ENCODE results near the gene LBX2.

LBX2 gene

DNA sequence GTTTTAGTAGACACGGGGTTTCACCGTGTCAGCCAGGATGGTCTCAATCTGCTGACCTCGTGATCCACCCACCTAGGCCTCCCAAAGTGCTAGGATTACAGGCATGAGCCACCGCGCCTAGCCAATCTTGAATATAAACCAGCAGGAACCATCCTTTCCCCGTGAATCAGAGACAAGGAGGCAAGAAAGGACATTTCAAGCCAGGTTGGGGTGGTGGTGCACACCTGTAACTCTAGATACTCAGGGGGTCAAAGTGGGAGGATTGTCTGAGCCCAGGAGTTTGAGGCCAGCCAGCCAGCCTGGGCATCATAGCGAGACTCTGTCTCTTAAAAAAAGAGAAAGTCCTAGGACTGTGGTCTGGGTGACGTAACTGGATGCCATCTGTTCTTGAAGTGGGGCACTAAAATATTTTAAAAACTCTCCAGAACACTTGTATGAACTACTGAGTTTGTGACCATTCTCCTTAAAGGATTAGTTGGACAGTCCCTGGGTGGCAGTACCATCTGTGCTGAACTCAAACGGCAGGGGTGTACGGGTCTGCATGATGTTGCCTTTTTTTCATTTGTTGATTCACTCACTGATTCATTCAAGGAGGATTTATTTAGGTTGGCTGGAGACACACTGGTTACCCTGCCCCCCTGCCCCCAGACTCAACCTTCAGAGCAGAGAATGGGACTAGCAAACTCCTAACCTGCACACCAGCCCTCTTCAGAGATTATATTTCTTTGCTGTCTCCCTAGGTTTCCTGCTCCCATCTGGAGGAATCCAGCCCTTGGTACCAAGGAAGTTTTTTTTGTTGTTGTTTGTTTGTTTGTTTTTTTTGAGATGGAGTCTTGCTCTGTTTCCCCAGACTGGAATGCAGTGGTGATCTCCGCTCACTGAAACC is 11.9 kb upstream of the LBX2 start:
- Histone ChIP-seq H3K36me3 (ENCODE audit: insufficient read depth, low read length) (no peaks in the 10 kb centered on the region), H3K27me3 (ENCODE audit: control insufficient read depth, insufficient read depth, low read length) (peaks cover 48% of the 10 kb centered on the region), H3K4me2 (ENCODE audit: low read length) (peak overlapping the region; percentile 25), H3K4me1 (ENCODE audit: control insufficient read depth, insufficient read depth, low read length) (peaks cover 24% of the 10 kb centered on the region), H3K4me3 (ENCODE audit: low read length) (no peak overlapping the region), H3K9ac (ENCODE audit: low read depth, low read length) (no peak overlapping the region), H3K9me3 (replicated peaks; ENCODE audit: low read length) (peaks cover under 1% of the 10 kb centered on the region)

DNA sequence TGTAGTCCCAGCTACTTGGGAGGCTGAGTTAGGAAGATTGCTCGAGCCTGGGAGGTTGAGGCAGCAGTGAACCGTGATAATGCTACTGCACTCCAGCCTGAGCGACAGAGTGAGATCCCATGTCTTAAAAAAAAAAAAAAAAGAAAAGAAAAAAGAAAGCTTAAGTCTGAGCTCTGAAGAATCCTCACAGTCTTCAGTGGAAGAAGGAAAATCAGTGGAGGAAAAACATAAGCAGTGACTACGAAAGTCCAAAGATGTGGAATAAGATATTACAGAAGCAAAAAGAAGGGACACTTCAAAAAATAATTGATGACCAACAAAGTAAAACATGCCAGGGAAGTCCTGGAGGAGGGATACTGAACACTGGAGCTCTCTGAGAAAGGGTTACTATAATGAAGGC is 10.9 kb upstream of the LBX2 start:
- peaks cover 9% of the 10 kb centered on the region for H3K36me3 ChIP-seq (ENCODE audit: insufficient read depth, low read length)
- peaks cover 38% of the 10 kb centered on the region for H3K27me3 ChIP-seq (ENCODE audit: control insufficient read depth, insufficient read depth, low read length)
- no peak overlapping the region for H3K4me3 ChIP-seq (ENCODE audit: low read length)
- no peak overlapping the region for H3K4me2 ChIP-seq (ENCODE audit: low read length)
- no peak overlapping the region for H3K9ac ChIP-seq (ENCODE audit: low read depth, low read length)
- no peaks in the 10 kb centered on the region for H3K9me3 ChIP-seq (replicated peaks; ENCODE audit: low read length)
- peaks cover 32% of the 10 kb centered on the region for H3K4me1 ChIP-seq (ENCODE audit: control insufficient read depth, insufficient read depth, low read length)

DNA sequence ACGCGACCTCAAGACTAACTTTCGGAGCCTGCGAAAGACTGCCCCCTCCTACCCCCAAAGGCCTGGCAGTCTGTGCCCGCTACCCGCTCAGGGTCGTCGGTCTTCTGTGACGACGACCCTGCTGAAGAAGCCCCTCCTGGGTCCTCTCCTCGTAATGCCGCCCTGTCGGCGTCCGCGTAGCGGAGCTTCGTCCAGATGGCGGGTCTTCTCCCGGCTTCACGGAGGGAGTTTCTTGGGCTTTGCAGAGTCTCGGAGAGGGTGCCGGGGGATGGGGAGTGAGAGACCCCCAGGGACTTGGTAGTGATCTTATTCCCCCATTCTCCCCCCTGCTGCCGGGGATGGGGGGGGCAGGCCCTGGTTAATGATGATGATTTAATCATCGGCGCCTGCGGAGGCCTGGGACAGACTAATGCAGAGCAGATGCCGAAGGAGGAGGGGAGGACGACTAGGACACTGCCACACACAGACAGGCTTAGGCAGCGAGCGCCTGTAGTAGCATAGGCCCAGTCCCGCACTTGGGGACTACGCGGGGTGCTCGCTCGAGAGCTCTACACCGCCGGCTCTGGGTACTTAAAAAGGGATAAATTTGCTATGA is 8.6 kb upstream of the LBX2 start:
- Histone ChIP-seq H3K27me3 (ENCODE audit: control insufficient read depth, insufficient read depth, low read length) (peaks cover 15% of the 10 kb centered on the region), H3K9me3 (replicated peaks; ENCODE audit: low read length) (no peaks in the 10 kb centered on the region), H3K4me3 (ENCODE audit: low read length) (peak overlapping the region; percentile 98), H3K4me1 (ENCODE audit: control insufficient read depth, insufficient read depth, low read length) (peaks cover 46% of the 10 kb centered on the region), H3K4me2 (ENCODE audit: low read length) (peak overlapping the region; percentile 97), H3K9ac (ENCODE audit: low read depth, low read length) (peak overlapping the region; percentile 99), H3K36me3 (ENCODE audit: insufficient read depth, low read length) (peaks cover 17% of the 10 kb centered on the region)

DNA sequence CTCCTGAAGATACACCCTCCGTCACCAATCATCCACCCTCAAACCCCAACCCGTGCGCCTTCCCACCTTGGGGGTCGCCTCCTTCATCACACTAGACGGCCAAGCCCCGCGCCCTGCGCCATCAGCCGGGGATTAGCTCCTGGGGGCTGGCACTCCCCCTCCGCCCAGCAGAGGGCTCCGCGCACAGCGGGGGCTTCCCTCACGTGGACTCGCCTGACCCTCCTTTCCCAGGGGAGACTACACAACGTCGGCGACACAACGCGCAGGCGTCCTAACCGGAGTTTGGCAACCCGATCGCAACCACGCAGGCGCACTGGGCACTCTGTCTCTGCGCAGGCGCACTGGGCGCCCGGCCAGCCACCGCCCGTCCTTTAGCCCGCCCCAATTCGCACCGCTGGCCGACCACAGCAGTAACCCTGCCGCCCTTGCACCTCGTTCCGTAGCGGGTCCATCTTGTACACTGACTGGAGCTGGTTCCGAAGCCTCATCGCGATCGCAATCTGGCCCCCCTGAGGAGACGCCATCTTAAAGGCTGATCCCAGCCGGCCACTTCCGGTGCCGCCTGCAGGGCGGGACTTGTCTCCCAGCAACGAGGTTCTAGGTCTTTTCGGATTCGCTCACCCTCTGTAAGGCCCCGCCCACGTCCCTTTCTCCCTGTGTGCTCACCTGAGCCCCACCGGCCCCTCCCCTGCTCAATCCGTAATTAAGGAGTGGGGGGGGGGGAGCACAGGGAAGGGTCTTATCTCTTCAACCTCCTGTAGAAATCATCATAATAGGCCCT is 7.9 kb upstream of the LBX2 start, which contains the start of gene PCGF1:
Gene PCGF1, minus strand, starts transcription at position 551 of the 781 bp plus-strand sequence. Its CDS starts 27 bp downstream, at position 524.
- peak within 1 kb of the TSS; percentile 98 for H3K4me3 ChIP-seq (ENCODE audit: low read length)
- H3K36me3 ChIP-seq (ENCODE audit: insufficient read depth, low read length) = peaks cover 17% of the 10 kb centered on the region
- peaks cover 53% of the 10 kb centered on the region for H3K4me1 ChIP-seq (ENCODE audit: control insufficient read depth, insufficient read depth, low read length)
- no peaks in the 10 kb centered on the region for H3K9me3 ChIP-seq (replicated peaks; ENCODE audit: low read length)
- peak within 1 kb of the TSS; percentile 97 for H3K4me2 ChIP-seq (ENCODE audit: low read length)
- H3K9ac ChIP-seq (ENCODE audit: low read depth, low read length) = peak within 1 kb of the TSS; percentile 99
- H3K27me3 ChIP-seq (ENCODE audit: control insufficient read depth, insufficient read depth, low read length) = peaks cover 10% of the 10 kb centered on the region

- H3K4me3 ChIP-seq (ENCODE audit: low read length) = peak overlapping the region; percentile 98
- H3K4me2 ChIP-seq (ENCODE audit: low read length) = peak overlapping the region; percentile 75
- H3K27me3 ChIP-seq (ENCODE audit: control insufficient read depth, insufficient read depth, low read length) = peaks cover 17% of the 10 kb centered on the region
- peaks cover 17% of the 10 kb centered on the region for H3K36me3 ChIP-seq (ENCODE audit: insufficient read depth, low read length)
- peaks cover 47% of the 10 kb centered on the region for H3K4me1 ChIP-seq (ENCODE audit: control insufficient read depth, insufficient read depth, low read length)
- no peaks in the 10 kb centered on the region for H3K9me3 ChIP-seq (replicated peaks; ENCODE audit: low read length)
- no peak overlapping the region for H3K9ac ChIP-seq (ENCODE audit: low read depth, low read length)
These were observed 6.2 kb upstream of the LBX2 start for GRCh38 chr2:74505448-74506246.

DNA sequence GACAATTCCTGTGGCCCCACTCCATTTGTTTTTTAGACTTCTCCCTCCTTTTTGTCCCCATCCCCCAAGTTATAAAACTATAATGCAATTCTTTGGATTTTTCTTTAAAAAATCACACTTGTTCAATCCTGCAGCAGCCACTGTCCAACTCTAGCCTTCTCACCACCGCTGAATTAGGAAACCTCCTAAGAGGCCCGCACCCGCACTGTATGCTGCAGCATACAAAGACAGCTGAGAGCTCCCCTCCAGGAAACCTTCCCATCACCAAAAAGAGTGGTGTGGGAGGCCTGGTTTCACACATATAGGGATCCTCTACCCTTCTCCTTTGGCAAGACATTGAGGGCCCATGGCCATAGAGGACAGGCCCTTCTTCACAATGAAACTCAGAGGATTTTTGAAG is 5.2 kb upstream of the LBX2 start:
- H3K4me2 ChIP-seq (ENCODE audit: low read length) = peak overlapping the region; percentile 29
- H3K9ac ChIP-seq (ENCODE audit: low read depth, low read length) = no peak overlapping the region
- H3K27me3 ChIP-seq (ENCODE audit: control insufficient read depth, insufficient read depth, low read length) = peaks cover 19% of the 10 kb centered on the region
- no peaks in the 10 kb centered on the region for H3K9me3 ChIP-seq (replicated peaks; ENCODE audit: low read length)
- H3K4me1 ChIP-seq (ENCODE audit: control insufficient read depth, insufficient read depth, low read length) = peaks cover 48% of the 10 kb centered on the region
- peaks cover 17% of the 10 kb centered on the region for H3K36me3 ChIP-seq (ENCODE audit: insufficient read depth, low read length)
- no peak overlapping the region for H3K4me3 ChIP-seq (ENCODE audit: low read length)

GRCh38 chr2:74503506-74504475 is 4.4 kb upstream of the LBX2 start:
- peaks cover 17% of the 10 kb centered on the region for H3K36me3 ChIP-seq (ENCODE audit: insufficient read depth, low read length)
- peak overlapping the region; percentile 85 for H3K9ac ChIP-seq (ENCODE audit: low read depth, low read length)
- H3K27me3 ChIP-seq (ENCODE audit: control insufficient read depth, insufficient read depth, low read length) = peaks cover 24% of the 10 kb centered on the region
- peak overlapping the region; percentile 77 for H3K4me3 ChIP-seq (ENCODE audit: low read length)
- H3K9me3 ChIP-seq (replicated peaks; ENCODE audit: low read length) = no peaks in the 10 kb centered on the region
- peaks cover 56% of the 10 kb centered on the region for H3K4me1 ChIP-seq (ENCODE audit: control insufficient read depth, insufficient read depth, low read length)
- H3K4me2 ChIP-seq (ENCODE audit: low read length) = peak overlapping the region; percentile 97

DNA sequence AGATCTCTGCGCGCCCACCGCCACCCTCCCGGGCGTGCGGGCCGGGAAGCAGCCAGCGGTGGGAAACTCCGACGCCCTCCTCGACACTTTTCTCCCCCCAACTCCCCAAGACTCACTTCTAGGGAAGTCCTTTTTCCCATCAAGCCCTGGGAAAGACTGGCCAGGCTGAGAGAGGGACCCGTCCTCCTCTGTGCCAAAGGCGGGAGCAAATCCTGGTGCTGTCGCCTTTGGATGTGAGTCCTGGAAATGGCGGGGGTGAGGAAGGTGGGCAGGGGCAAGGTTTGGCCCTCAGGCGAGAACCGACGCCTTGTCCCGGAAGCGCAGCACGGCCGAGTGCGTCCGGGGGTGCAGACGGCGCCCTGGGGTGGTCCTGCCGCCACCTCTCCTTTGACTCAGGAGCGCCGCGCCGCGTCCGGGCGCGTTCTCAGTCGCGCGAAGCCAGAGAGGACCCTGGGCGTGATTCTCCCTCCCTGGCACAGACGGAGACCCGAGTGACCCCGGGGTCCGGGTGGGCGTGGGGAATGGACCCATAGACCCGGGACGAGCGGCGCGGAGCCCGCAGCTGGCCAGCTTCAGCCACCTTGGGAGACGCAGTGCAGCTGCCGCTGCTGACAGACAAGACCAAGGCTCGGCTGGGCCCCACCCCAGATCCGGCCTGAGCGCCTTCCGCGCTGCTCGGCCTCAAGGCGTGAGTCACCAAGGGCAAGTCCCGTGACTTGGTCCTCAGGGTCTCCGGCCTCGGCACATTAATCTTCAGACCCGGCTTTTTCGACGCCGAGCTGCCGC is 3.5 kb upstream of the LBX2 start:
- Histone ChIP-seq H3K36me3 (ENCODE audit: insufficient read depth, low read length) (peaks cover 17% of the 10 kb centered on the region), H3K9ac (ENCODE audit: low read depth, low read length) (peak overlapping the region; percentile 85), H3K27me3 (ENCODE audit: control insufficient read depth, insufficient read depth, low read length) (peaks cover 31% of the 10 kb centered on the region)

DNA sequence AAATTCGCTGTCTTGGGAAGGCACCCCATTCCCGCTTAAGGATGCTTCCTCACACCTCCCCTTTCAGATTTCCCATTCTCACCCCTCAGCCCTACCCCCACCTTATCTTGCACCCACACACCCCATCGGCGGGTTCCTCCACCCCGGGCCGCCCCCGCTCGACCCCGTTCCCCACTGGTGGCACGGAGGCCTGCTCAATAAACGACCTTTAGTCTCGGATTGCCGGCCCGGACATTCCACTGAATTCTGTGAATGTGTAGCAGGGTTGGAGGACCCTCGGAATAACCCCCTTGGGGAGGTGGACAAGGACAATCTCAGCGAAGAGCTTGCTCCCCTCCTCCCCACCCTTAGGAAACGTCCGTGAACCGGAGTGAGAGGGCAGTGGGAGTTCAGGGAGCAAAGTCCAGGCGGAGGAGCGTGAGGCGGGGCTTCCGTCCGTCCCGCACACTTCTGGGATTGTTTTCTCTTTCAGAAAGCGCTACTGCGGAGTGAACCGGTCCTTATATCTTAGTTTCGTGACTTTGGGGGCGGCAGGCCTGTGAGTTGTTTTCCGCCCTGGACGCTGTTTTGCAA is 2.8 kb upstream of the LBX2 start:
- Histone ChIP-seq H3K4me2 (ENCODE audit: low read length) (peak overlapping the region; percentile 97), H3K36me3 (ENCODE audit: insufficient read depth, low read length) (peaks cover 17% of the 10 kb centered on the region), H3K4me3 (ENCODE audit: low read length) (peak overlapping the region; percentile 77), H3K9me3 (replicated peaks; ENCODE audit: low read length) (no peaks in the 10 kb centered on the region), H3K4me1 (ENCODE audit: control insufficient read depth, insufficient read depth, low read length) (peaks cover 62% of the 10 kb centered on the region), H3K9ac (ENCODE audit: low read depth, low read length) (peak overlapping the region; percentile 85), H3K27me3 (ENCODE audit: control insufficient read depth, insufficient read depth, low read length) (peaks cover 38% of the 10 kb centered on the region)

More for the DNA sequence above, 3.5 kb upstream of the LBX2 start:
- Histone ChIP-seq H3K4me3 (ENCODE audit: low read length) (peak overlapping the region; percentile 77), H3K9me3 (replicated peaks; ENCODE audit: low read length) (no peaks in the 10 kb centered on the region), H3K4me2 (ENCODE audit: low read length) (peak overlapping the region; percentile 97), H3K4me1 (ENCODE audit: control insufficient read depth, insufficient read depth, low read length) (peaks cover 59% of the 10 kb centered on the region)
